ENCODE results near the gene TRAPPC10.

Gene TRAPPC10

DNA sequence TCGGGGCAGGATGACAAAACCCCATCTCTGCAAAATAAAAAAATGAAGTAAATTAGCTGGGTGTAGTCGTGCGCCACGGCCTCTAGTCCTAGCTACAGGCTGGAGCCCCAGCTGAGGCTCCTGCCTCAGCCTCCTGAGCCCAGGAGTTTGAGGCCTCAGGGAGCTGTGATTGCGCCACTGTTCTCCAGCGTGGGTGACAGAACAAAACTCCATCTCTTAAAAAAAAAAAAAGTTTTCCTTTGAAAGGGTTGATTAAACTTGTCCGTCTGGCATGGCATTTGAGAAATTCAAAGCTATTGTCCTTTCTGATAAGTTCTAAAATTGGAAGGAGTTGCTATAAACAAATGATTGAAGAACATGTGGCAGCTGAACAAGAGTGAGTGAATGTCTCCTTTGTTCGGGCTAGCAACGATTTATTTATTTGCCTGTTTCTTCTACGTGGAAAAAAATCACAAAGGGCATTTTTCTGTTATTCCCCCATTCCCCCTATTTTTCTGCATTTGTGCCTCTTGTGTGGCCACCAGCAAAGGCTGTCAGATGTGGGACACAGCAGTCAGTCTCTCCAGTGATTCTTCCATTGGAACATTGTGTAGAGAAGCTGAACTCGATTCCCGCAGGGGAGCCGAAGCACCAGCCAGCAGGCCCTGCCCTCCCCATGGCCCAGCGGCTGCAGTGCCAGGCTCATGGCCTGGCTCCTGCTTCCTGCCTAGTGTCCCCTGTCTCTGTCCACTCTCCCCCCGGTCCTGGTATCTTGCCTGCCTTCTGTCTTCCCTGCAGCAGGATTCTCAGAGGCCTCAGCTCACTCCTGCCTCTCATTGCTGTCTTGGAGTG is 73.6 kb downstream of the TRAPPC10 start:
- TF ChIP-seq, protein P1, sequence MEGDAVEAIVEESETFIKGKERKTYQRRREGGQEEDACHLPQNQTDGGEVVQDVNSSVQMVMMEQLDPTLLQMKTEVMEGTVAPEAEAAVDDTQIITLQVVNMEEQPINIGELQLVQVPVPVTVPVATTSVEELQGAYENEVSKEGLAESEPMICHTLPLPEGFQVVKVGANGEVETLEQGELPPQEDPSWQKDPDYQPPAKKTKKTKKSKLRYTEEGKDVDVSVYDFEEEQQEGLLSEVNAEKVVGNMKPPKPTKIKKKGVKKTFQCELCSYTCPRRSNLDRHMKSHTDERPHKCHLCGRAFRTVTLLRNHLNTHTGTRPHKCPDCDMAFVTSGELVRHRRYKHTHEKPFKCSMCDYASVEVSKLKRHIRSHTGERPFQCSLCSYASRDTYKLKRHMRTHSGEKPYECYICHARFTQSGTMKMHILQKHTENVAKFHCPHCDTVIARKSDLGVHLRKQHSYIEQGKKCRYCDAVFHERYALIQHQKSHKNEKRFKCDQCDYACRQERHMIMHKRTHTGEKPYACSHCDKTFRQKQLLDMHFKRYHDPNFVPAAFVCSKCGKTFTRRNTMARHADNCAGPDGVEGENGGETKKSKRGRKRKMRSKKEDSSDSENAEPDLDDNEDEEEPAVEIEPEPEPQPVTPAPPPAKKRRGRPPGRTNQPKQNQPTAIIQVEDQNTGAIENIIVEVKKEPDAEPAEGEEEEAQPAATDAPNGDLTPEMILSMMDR (IDR thresholded peaks at IDR 0.05): no peak
- H3K27me3 Mint-ChIP-seq (ENCODE audit: low read depth, poor library complexity): peaks cover 3% of the 10 kb centered on the region
- H3K4me3 Mint-ChIP-seq: no peak overlapping the region
- no peak for DNase-seq
- peaks cover 52% of the 10 kb centered on the region for H3K36me3 Mint-ChIP-seq (ENCODE audit: low read depth)
- no peaks in the 10 kb centered on the region for H3K4me1 Mint-ChIP-seq
- no peak overlapping the region for H3K27ac Mint-ChIP-seq
- no peaks in the 10 kb centered on the region for H3K9me3 Mint-ChIP-seq

DNA sequence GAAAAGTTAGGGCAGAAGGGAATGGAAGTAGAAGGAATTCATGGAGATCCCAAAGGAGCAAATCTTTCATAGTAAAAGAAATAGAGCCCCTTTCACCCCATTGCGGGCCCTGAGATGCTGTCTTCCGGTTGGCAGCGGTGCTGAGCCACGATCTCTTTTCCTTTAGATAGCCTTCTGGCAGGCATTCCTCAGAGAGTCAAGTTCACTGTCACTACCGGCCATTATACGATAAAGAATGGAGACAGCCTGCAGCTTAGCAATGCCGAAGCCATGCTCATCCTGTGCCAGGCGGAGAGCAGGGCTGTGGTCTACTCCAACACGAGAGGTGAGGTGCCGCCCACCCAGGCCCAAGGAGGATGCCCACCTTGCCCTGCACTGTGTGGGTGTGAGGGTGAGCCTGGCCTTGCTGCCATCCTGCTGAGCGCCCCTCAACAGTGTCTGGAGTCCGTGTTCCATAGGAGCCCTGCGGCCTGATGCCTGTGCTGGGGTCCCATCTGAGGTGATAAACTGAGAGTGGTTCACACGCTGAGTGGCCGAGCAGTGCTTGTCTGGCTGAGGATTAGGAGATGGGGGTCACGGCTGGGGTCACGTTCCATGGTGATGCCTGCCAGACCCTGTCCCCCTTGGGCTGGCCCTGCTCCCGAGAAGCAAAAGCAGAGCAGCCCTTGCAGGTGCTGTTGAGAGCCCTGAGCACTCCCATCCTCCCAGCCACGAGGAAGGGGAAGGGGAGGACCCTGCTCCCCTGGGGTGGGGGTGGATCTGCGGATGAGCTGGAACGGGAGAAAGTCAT is 74.7 kb downstream of the TRAPPC10 start:
- TF ChIP-seq, protein P1 (IDR thresholded peaks at IDR 0.05): no peak
- Mint-ChIP-seq H3K9me3 (no peaks in the 10 kb centered on the region), H3K27ac (peak overlapping the region; percentile 36), H3K4me1 (no peaks in the 10 kb centered on the region), H3K36me3 (ENCODE audit: low read depth) (peaks cover 46% of the 10 kb centered on the region), H3K4me3 (no peak overlapping the region), H3K27me3 (ENCODE audit: low read depth, poor library complexity) (peaks cover 3% of the 10 kb centered on the region)
- DNase-seq: no peak

DNA sequence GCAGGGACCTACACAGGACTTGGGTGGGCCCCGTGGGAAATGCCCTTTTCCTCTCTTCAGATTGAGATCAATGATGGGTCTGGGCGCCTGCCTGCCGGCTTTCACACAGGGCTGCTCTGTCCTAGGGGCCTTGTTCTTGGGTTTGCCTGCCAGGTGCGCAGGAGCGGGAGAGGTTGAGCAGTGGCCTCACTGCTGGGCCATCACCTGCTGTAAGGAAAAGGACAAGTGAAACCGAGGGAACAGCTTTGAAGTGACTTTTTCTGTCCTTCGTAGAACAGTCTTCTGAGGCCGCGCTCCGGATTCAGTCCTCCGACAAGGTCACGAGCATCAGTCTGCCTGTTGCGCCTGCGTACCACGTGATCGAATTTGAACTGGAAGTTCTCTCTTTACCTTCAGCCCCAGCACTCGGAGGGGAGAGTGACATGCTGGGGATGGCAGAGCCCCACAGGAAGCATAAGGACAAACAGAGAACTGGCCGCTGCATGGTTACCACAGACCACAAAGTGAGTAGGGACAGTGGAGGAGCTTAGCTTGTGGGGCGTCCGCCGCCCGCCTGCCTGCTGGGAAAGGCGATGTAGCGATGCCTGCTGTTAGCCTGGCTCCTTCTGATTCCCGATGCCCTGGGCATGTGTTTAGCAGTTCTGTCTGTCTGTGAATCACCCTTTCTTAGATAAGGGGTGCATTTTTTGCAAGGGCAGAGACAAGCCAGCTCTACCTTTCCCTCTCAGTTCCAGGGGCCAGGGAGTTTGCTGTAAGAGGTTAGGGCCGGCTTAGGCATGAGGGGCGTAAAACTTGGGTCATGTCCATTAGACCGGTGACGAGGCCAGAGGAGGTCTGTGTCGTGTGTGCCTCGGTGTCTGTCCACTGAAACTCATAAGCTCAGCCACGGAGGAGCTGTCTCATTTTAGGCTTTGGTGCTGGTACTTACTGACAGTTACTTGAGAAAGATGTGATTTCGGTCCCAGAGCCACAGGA is 75.6 kb downstream of the TRAPPC10 start:
- H3K27me3 Mint-ChIP-seq (ENCODE audit: low read depth, poor library complexity): peaks cover 3% of the 10 kb centered on the region
- no peak overlapping the region for H3K4me3 Mint-ChIP-seq
- TF ChIP-seq, protein P1 (IDR thresholded peaks at IDR 0.05): no peak
- H3K27ac Mint-ChIP-seq: peak overlapping the region; percentile 78
- H3K36me3 Mint-ChIP-seq (ENCODE audit: low read depth): peaks cover 38% of the 10 kb centered on the region
- no peak for DNase-seq
- no peaks in the 10 kb centered on the region for H3K9me3 Mint-ChIP-seq
- H3K4me1 Mint-ChIP-seq: no peaks in the 10 kb centered on the region

DNA sequence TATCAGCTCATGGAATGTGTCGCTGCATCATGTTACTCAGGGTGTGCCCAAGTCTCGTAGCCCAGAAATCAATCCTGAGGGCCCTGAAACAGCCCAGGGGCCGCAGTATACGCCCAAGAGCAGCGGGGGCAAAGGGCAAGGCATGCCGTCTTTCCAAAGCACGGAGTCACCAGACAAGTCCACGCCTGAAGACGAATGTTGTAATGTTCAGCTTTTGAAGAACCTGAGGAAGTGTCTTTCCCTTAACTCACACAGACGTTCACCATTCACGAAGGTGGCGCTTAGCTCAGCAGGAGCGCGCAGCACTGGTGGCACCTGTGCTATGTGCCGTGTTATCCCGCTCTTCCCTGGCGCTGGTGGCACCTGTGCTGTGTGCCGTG is 76.3 kb downstream of the TRAPPC10 start:
- no peak for DNase-seq
- no peak overlapping the region for H3K4me3 Mint-ChIP-seq
- no peaks in the 10 kb centered on the region for H3K4me1 Mint-ChIP-seq
- TF ChIP-seq, protein P1 (IDR thresholded peaks at IDR 0.05): no peak
- H3K9me3 Mint-ChIP-seq: no peaks in the 10 kb centered on the region
- H3K27me3 Mint-ChIP-seq (ENCODE audit: low read depth, poor library complexity): peaks cover 3% of the 10 kb centered on the region
- H3K36me3 Mint-ChIP-seq (ENCODE audit: low read depth): peaks cover 33% of the 10 kb centered on the region
- H3K27ac Mint-ChIP-seq: no peak overlapping the region

DNA sequence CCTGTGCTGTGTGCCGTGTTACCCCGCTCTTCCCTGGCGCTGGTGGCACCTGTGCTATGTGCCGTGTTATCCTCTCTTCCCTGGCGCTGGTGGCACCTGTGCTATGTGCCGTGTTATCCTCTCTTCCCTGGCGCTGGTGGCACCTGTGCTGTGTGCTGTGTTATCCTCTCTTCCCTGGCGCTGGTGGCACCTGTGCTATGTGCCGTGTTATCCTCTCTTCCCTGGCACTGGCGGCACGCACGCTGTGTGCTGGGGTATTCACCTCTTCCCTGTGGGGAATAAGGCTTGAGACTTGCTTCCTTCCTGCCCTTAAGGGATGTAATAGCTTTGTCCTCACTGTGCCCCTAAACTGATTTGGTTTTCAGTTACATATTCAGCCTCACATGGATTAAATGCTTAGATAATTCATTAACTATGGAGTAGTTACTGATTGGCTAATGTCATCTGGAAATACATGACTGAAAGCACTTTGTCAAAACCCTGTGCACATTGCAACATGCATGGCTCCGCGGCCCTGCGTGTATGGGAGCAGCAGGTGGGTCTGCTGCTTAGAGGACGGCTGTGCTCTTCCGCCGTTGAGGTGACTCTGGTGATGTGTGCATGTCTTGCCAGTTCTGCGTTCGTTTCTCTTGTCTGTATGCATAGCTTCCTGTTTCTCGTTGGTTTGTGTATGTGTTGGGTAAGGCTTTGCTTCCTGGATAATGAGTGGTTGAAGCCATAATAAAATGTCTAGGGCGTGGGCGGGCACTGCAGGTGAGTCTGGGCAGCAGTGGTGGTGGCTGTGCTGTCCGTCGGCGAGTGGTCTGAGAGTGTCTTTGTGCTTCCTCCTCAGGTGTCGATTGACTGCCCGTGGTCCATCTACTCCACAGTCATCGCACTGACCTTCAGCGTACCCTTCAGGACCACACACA is 77.1 kb downstream of the TRAPPC10 start:
- H3K27ac Mint-ChIP-seq: no peak overlapping the region
- TF ChIP-seq, protein P1 (IDR thresholded peaks at IDR 0.05): no peak
- H3K9me3 Mint-ChIP-seq: no peaks in the 10 kb centered on the region
- H3K36me3 Mint-ChIP-seq (ENCODE audit: low read depth): peaks cover 39% of the 10 kb centered on the region
- H3K4me1 Mint-ChIP-seq: no peaks in the 10 kb centered on the region
- H3K27me3 Mint-ChIP-seq (ENCODE audit: low read depth, poor library complexity): peaks cover 3% of the 10 kb centered on the region
- no peak overlapping the region for H3K4me3 Mint-ChIP-seq
- no peak for DNase-seq
